ENCODE measurements around the gene B4GALT1.
A peak's percentile ranks its signal among the peaks of the same experiment; 100 is the strongest.

Gene B4GALT1

DNA sequence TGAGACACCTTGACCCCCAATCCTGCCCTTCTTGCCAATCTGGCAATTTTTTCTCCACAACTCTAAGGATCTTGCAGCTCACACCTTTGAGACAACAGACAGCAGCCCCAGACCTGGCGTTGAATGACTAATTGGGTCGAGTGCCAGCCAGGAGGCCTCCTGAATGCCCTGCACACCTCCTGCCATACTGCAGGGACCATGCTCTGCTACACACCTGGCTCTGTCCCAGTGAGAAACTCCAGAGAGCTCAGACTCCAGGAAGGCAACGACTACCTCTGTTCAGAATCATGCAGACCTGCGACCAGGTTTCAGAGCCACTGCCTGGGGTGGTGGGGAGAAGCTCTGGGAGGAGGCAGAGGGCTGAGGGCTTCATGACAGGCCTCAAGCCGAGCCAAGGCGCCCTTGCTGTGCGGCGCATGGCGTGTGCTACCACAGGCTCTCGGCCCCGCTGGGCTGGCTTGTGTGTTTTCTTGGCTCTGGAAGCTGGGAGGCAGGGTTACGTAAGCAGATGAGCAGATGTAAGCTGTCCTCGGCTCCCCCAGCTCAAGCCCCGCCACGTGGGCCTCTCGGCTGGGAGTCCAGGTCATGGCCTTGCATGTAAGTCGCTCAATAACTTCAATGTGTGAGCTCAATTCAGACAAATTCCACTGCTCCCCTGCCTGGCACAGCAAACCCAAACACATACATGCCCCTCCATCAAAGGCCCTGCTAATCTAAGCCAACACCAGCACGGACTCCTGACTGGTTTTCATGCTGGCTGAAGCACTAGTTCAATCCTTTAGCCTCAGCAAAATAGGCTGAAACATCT, 27.5 kb downstream of the B4GALT1 start:
- peak; percentile 71 for DNase-seq (ENCODE audit: low read depth)

DNA sequence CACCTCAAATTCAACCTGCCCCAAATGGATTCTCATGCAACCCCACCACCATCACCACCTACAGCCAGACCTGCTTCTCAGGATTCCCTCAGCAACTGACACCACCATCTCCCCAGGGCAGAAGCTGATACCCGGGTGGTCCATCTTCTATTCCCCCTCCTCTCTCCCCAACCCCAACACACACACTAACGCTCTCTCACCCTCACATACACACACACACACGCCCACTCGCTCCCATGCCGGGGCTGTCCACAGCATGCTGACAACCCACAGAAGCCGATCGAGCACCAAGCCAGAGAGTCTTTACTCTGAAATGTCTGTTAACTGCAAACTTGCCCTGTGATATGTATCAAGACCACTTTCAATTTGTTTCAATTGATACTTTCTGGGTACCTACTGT, 28.4 kb downstream of the B4GALT1 start:
- DNase-seq (ENCODE audit: low read depth) = no peak

DNA sequence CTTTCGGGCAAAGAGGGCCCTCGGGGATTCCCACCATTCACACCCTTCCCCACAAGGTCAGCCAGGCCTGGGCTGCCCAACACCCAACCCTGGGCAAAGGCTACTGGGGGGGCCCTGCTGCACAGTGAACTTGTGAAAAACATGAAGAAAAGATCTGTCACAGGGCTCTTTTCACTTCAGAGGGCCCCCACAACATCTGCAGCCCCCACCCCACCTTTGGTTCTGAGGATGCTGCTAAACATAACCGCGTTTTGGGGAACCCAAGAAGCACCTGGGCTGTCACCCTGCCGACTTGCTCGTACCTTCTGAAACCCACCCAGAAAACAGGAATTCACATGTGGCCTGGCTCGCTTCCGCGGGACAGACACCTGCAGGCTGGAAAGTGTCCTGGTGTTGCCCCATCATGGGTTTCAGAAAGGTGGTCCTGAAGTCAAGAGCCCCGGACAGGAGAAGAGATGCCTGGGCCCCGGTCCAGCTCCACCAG, 29.3 kb downstream of the B4GALT1 start:
- DNase-seq (ENCODE audit: low read depth) = no peak

DNA sequence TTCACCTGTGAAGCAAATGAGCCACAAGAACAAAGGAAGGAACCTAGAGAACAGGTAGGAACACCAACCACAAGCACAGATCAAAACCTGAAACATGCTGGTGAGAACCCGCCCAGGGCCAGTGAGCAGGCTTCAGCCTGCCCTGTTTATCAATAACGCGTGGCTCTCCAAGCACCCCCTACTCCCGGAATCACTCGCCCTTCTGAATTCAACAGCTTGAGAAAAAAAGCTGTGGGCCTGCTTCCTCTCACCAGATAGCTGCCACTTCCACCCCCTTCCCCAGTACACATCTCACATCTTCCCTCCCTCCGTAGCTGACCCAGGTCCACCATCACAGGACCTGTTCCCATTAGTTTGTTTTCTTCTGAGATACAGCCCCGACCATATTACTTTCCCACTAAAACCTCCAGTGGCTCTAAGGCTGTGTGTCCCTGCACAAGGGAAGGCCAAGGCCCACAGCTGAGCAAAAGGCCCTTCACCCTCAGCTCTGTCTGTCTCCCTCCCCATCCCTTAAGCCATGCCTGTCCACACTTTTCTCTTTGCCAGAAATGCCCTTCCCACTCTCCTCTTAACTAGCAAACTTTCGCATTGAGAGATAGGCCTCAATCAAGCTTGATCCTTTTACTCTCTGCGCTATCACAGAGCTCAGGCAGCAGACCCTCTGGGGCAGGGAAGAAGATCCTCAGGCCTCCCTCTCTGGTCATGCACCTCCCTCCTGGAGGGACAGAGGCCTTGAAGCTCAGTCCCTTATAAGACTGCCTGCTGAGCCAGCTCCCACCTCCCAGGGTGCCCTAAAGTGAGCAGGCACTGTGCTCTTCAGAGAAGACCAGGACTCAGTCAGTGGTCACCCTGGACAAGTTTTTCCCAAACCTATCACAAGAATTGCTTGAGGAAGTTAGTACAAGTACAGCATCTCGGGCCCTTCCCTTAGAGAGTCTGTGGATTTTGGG, 30.1 kb downstream of the B4GALT1 start:
- DNase-seq (ENCODE audit: low read depth) = no peak

DNA sequence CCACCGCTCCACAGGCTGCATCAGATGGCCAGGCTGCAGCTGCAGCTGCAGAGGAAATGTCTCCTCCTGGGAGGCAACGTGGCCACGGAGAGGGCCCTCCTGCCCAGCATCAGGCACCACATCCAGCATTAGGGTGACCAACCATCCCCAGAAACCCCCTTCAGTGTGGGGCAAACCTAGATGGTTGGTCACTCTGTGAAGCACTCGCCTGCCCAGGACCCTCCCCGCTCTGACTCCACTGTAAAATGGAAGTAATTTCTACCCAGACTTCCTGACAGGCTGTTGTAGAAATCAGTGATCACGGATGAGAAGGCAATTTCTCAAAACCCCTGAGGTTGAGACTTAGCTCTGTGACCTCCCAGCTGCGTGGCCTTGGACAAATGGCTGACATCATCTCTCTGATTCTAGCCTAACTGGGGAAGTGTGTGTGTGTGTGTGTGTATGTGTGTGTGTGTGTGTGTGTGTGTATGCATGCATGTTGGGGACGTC, 31.6 kb downstream of the B4GALT1 start:
- DNase-seq (ENCODE audit: low read depth) = no peak

DNA sequence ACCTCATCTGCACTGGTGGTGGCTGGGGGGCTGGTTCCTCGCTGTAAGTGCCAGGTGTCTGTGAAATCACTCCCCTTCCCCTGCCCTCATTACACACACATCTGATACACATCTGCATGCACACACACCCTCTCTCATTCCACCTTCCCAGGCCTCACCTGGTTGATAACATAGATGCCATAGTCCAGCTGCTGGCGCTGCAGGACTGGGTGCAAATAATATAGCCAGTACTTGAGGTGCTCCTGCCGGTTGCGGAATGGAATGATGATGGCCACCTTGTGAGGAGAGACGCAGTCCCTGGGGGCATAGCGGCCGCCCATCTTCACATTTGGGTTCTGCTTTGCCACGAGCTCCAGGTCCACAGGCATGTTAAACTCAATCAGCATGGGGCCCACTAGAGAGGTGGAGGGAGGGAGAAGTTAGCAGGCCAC, 32.1 kb downstream of the B4GALT1 start:
- no peak for DNase-seq (ENCODE audit: low read depth)

DNA sequence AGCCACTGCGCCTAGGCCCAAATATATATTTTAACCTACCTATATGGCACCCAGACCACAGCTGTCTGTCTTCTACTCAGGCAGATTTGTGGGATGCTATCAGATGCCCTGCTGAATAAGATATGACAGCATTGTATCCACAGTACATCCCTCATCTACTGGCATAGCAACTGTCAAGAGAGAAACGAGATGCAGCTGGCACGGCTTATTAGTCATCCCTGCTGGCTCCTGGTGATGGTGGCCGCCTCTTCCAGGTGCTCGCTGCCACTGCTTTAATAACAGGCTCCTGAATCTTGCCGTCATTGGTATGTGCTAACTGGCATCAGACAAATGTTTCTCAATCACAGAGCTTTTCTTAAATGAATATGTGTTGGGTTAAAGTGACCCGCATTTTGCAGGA, 34.0 kb downstream of the B4GALT1 start:
- no peak for DNase-seq (ENCODE audit: low read depth)

DNA sequence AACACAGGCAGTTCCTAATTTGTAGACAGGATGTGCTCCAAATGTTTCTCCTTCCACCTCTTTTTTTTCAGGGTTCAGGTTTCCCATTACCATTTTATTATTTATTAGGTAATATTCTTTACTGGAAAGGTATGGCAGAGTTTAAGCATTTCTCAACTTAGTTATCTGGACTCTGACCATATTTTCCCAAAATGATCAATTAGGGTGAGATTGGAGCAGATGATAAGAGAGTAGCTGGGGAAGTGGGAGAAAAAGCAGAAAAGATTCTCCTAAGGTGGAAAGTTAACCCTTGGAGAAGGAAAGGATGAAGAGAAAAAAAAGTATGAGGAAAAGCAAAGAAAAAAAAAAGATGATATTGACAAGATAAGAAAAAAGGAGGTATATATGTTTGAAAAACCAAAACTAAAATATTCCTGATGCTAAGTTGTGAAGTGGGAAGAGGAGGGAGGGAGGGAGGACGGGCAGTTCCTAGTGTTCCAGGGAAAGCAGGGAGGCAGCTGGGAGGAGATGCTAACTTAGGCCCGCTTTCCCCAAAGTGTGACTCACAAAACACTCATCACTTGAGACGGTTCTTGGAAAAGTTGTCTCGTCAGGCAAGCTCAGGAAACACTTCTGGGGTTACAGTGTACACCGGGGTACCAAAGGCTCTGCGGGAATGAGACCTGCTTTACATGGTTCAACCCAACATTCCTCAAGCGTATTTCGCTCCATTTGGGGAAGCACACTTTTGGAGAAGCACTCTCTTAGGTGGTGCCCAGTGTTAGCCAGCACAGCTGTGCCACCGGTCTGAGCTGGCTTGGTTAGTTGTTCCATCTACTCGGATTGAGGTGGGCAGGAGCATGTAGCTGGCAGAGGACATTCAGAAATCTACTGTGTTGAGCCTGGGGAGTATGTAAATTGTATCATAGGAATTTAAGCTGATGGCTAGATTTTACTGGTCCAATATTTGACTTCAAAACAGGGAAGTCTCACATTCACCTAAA, 35.1 kb downstream of the B4GALT1 start:
- DNase-seq (ENCODE audit: low read depth) = peak; percentile 88

DNA sequence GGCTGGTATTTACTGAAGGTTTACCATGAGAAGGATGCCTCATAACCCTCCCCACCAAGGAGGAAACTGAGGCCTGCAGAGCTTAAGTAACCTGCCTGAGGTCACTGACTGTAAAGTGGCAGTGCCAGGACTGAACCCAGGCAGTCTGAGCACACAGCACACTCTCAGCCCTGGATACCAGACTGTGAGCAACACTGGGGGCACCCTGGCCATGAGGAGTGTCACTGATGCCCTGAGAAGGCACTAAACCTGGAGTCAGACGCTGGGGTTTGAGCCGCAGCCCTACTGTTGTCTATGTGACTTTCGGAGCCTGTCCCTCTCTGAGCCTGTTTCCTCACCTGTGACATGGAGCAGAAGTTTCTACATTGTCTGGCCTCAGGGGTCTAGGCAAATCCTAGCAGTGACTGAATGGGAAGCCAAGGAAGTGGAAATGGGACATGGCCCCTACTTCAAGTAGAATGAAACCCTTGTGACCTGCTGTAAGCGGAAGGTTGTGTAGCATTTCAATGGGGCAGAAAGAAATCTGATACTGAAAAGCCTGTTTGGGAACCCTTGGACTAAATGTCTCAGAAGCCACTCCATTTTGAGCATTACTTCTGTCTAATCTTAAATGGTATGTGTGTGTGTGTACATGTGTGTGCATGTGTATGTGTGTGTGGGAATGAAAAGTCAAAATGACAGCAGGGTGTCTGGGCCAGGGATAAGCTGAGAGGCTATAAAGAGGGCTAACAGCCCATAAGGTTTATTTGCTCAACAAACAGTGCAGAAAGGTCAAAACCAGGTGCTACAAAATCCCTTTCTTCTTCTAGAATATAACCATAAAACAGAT, 36.0 kb downstream of the B4GALT1 start:
- no peak for DNase-seq (ENCODE audit: low read depth)

DNA sequence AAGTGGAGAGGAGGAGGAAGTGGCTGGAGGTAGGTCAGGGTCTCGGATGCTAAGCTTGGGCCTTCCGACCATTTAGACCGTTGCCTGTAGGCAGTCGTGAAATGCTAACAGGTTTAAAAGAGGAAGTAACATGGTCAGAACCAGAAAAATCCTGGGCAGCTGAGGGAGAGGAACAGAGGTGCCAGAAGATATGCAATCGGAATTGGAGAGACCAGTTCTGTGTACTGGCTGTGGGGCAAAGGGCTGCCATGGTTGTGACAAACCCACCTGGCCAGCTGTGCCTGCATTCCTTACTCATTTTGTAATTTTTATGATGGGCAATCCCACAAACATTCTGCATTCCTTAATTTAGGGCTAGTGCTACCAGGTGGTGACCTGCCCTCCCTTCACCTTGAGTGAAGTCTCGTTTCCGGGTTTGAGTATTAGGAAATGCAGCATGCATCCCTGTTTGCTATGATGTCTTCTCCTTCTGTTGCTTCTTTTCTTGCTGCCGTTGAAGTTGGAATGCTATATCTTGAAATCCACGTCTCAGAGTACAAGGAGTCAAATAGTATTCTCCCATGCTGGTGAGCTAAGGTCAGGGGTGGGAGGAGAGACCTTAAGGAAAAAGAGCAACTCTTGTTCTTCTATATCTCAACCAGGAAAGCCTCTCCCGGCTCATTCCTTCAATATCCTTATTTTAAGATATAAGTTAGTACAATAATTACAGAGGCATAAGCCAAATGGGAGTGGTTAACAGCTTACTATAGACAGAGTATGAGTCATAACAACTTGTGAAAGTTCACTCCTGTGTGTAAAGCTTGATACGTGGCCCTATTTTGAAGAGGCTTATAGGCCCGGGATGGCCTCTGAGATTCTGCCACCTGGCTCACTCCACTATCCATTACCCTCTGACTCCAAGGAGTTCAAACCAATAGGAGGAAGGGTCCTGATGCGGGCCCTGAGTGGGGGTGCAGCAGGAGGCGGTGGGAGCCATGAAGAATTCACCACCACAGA, 37.0 kb downstream of the B4GALT1 start:
- DNase-seq (ENCODE audit: low read depth) = no peak

DNA sequence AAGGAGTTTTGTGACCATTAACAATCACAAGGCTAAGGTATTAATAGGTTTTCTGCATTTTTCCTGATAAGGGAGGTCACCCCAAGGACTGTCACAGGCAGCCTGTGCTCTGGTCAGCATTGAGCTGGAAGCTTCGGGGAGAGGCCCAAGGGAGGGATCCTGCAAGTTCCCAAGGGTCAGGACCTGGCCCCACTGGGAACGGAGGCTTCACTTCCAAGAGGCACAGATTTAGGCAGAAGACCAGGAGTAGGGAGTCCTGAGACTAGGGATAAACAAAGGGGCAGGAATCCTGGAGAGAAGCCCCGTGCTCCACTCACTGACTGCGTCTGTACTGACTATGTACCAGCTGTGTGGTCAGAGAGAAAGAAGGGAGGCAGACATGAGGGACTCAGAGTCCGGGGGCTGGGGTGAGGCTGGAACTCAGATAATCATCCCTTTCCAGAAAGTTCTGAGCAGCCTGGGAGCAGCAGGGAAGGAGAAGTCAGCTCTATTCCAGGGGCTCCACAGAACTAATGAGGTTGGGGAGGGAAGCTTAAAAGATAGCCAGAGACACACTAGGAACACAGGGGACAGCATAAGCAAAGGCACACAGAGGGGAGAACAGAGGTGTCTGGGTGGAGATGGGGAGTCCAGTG, 37.8 kb downstream of the B4GALT1 start:
- DNase-seq (ENCODE audit: low read depth) = no peak

DNA sequence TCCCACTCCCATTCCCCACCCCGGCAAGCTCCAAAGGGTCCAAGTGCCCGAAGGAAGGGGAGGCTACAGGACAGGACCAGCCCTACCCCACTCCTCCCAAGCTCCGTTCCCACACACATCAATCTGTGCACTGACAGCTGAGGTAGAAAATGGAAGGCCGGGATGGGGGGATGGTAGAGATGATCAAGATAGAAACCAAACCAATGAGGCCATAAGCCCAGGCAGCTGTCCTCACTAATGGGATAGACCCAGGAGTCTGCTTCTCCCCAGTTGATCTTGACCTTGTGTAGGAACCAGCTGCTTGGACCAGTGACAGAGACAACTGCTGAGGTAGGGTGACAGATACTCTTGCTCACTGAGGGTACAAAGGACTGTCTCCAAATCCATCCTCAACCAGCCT, 38.6 kb downstream of the B4GALT1 start:
- DNase-seq (ENCODE audit: low read depth) = no peak

DNA sequence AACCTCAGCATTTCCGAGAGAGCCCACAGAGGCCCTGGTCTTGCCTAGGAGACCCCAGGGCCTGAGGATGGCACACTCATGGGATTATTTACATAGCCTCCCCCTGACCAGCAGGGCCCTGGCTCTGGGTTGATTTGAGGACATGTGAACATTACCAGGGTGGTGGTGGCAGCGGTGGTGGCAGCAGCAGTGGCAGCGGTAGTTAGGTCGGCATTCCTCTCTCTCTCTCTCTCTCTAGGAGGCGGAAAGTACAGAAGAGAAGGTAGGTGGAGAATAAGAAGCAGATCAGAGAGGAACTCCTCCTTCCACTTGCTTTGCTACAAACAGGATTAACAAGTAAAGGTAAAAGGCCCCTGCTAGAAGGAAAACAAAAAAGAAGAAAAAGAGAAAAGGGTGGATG, 39.3 kb downstream of the B4GALT1 start:
- DNase-seq (ENCODE audit: low read depth) = no peak

DNA sequence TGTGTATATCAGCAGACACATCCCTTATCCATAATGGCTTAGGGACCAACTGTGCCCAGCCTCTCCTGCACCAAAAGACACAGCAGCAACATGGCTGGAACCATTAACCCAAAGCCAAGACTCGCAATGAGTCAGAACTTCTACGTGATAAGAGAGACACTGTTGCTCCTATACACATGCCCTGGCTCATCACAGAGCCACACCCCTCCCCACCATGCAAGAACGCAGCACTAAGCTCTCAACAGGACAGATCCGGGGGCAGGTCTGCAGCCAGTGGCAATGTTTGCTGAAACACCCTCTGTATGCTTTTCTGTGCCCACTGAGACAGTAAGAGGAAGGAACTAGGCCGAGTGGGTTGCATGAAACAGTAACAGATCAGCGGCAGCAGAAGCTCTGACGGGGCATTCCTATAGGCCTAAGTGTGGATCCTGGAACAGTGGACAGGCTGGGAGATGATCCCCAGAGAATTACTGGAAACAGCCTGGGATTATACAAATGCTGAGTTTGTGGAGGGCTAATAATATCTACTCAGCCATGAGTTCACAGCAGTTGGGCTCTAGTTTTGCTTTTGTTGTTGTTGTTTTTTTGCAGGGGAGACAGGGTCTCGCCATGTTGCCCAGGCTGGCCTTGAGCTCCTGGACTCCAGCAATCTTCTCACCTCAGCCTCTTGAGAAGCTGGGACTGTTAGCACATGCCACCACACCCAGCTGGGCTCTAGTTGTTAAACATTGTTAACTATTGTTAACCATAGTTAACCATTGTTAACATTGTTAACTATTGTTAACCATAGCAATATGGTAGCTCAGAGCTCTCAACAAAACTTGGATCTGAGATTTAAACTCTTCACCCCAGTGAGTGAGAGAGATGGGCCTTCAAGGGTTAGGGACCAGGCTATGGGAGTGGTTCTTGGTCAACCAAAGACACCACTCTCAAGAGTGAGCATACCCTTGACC, 41.0 kb downstream of the B4GALT1 start:
- no peak for DNase-seq (ENCODE audit: low read depth)

DNA sequence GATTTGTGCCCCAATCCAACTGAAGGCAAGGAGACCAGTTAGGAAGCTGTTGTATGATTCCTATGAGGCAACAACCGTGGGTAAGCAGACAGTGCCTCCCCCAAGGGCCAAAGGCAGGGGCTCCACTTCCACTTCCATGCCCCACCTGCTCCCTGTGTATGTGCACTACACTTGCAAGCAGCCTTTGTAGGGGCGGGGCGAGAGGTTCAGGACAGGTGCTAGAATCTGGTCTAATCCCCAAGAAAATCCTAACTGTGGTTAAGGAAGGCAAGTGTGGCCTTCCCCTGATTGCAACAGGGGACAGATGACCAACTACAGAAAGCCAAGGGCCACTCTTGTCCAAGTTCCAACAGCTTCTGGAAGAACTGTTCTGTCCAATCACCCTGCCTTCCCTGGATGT, 41.7 kb downstream of the B4GALT1 start:
- DNase-seq (ENCODE audit: low read depth) = no peak

DNA sequence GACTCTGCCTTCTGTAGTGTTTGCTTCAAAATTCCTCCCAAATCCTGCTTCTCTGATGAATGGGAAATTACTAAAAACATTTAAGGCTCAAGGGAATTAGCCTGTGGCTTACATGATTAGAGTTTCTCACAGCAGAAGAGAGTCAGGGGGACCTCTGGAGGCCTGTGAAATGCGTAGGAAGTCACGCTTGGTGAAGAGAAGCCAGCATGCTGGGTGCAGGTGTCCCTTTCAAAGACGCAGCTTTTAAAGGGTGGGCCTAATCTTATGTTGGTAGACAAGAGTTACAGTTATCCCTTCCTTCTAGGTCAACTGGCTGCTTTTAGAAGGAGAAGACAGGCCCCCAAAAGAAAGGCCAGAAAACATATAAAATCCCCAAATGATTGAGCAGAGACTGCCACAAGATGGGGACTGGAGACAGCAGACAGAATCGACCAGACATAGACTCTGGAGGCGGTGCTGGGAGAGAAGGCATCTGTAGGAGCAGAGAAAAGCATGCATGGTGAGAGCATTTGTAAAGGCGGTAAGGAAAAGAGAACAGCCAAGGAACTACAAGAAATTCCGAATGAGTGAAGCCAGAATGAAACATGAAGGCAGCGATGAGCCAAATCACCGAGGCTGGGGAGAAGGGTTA, 42.3 kb downstream of the B4GALT1 start:
- no peak for DNase-seq (ENCODE audit: low read depth)

DNA sequence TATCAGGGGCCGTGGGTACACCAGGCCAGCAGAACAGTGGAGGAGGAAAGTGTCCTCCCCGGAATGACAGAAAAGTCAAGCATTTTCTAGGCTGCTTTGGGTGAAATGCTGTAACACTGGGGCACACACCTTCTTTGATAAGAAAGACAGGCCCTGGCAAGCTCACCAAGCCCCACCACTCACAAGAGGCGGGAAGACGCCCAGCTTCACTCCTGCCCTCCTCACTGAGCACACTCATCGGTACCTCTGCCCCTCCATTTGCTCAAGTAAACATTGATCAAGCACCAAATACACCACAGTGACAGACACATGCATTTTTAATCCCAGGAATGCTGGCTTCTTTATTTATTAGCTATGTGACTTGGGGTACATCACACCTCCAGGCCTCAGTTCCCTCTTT, 43.1 kb downstream of the B4GALT1 start:
- DNase-seq (ENCODE audit: low read depth) = no peak
